H9 (cell line): ENCODE results near the gene ACSL4. TPM values are rescaled to one million over a fixed set of nuclear protein-coding genes. Genes with fewer than 3 reads are reported as not detected.

ENCODE experiments used
- DNase-seq: peaks from one replicate; pipeline ENCODE4 v3.0.0-alpha.2; 2017
- H2AFZ ChIP-seq: one replicate; pipeline ENCODE4 v1.6.1; 2013; ENCODE audit warnings: mild to moderate bottlenecking, low read length, control low read depth, moderate library complexity
- H2AK5ac ChIP-seq: 2 replicates; pipeline ENCODE4 v1.6.1; 2013; ENCODE audit warnings: low read length, control low read depth, mixed read lengths; ENCODE audit not compliant: insufficient read length
- H2BK120ac ChIP-seq: one replicate; pipeline ENCODE4 v1.6.1; 2013; ENCODE audit warnings: low read depth, mild to moderate bottlenecking, low read length, control low read depth, inconsistent platforms; ENCODE audit not compliant: poor library complexity, severe bottlenecking
- H2BK12ac ChIP-seq: 2 replicates; pipeline ENCODE4 v1.6.1; 2013; ENCODE audit warnings: low read length, control low read depth, mixed read lengths, low read depth; ENCODE audit not compliant: insufficient read length
- H2BK15ac ChIP-seq: 2 replicates; pipeline ENCODE4 v1.6.1; 2013; ENCODE audit warnings: low read depth, low read length, control low read depth
- H2BK20ac ChIP-seq: one replicate; pipeline ENCODE4 v1.6.1; 2013; ENCODE audit warnings: low read depth, mild to moderate bottlenecking, low read length, control low read depth, inconsistent platforms; ENCODE audit not compliant: poor library complexity, severe bottlenecking
- H2BK5ac ChIP-seq: 2 replicates; pipeline ENCODE4 v1.6.1; 2013; ENCODE audit warnings: low read length, control low read depth, mixed read lengths; ENCODE audit not compliant: insufficient read length
- H3K14ac ChIP-seq: 2 replicates; pipeline ENCODE4 v1.6.1; 2013; ENCODE audit warnings: low read length, control low read depth; ENCODE audit not compliant: insufficient read depth
- H3K18ac ChIP-seq: 2 replicates; pipeline ENCODE4 v1.6.1; 2013; ENCODE audit warnings: low read depth, mild to moderate bottlenecking, mixed read lengths, low read length, control low read depth; ENCODE audit not compliant: insufficient read length
- H3K23ac ChIP-seq: 2 replicates; pipeline ENCODE4 v1.6.1; 2013; ENCODE audit warnings: low read length, control low read depth, mixed read lengths, low read depth; ENCODE audit not compliant: insufficient read length
- H3K23me2 ChIP-seq: 2 replicates; pipeline ENCODE4 v1.6.1; 2013; ENCODE audit warnings: low read depth, mild to moderate bottlenecking, mixed read lengths, low read length, control low read depth; ENCODE audit not compliant: insufficient read length, poor library complexity, severe bottlenecking
- H3K27ac ChIP-seq: 2 replicates; pipeline ENCODE4 v1.5.1; 2013; ENCODE audit warnings: low read length, control low read depth, mixed read lengths, low read depth; ENCODE audit not compliant: insufficient read length
- H3K27me3 ChIP-seq: 2 replicates; pipeline ENCODE4 v1.6.1; 2013; ENCODE audit warnings: low read length, control low read depth, inconsistent platforms; ENCODE audit not compliant: insufficient read depth
- H3K4ac ChIP-seq: 2 replicates; pipeline ENCODE4 v1.6.1; 2013; ENCODE audit warnings: low read depth, mild to moderate bottlenecking, control low read depth, inconsistent platforms, low read length, moderate library complexity
- H3K4me1 ChIP-seq: 2 replicates; pipeline ENCODE4 v1.6.1; 2013; ENCODE audit warnings: low read length, control low read depth, inconsistent platforms; ENCODE audit not compliant: insufficient read depth
- H3K4me2 ChIP-seq: 2 replicates; pipeline ENCODE4 v1.6.1; 2013; ENCODE audit warnings: low read length, control low read depth, mixed read lengths; ENCODE audit not compliant: insufficient read length, insufficient read depth
- H3K56ac ChIP-seq: 2 replicates; pipeline ENCODE4 v1.6.1; 2013; ENCODE audit warnings: low read depth, mild to moderate bottlenecking, mixed read lengths, low read length, control low read depth; ENCODE audit not compliant: insufficient read length
- H3K79me1 ChIP-seq: 2 replicates; pipeline ENCODE4 v1.6.1; 2013; ENCODE audit warnings: low read depth, mild to moderate bottlenecking, moderate library complexity, low read length, control low read depth, inconsistent platforms; ENCODE audit not compliant: insufficient read depth, poor library complexity, severe bottlenecking
- H3K79me2 ChIP-seq: 2 replicates; pipeline ENCODE4 v1.6.1; 2013; ENCODE audit warnings: low read length, control low read depth, inconsistent platforms; ENCODE audit not compliant: insufficient read depth
- H3K9ac ChIP-seq: 2 replicates; pipeline ENCODE4 v1.6.1; 2013; ENCODE audit warnings: low read length, control low read depth, mixed read lengths; ENCODE audit not compliant: insufficient read length; ENCODE audit errors: extremely low read depth
- H3K9me3 ChIP-seq: one replicate; pipeline ENCODE4 v1.6.1; 2013; ENCODE audit warnings: low read depth, low read length, inconsistent platforms; ENCODE audit not compliant: control insufficient read depth
- H3T11ph ChIP-seq: one replicate; pipeline ENCODE4 v1.6.1; 2013; ENCODE audit warnings: mild to moderate bottlenecking, low read length, control low read depth, inconsistent platforms
- H4K20me1 ChIP-seq: one replicate; pipeline ENCODE4 v1.6.1; 2013; ENCODE audit not compliant: control insufficient read depth, insufficient read length, insufficient read depth
- H4K5ac ChIP-seq: 2 replicates; pipeline ENCODE4 v1.6.1; 2013; ENCODE audit warnings: low read depth, mild to moderate bottlenecking, mixed read lengths, low read length, control low read depth; ENCODE audit not compliant: insufficient read length
- H4K8ac ChIP-seq: replicated peaks from 2 replicates; pipeline ENCODE4 v1.6.1; 2013; ENCODE audit warnings: low read length, control low read depth, mixed read lengths, low read depth; ENCODE audit not compliant: insufficient read length
- H4K91ac ChIP-seq: 2 replicates; pipeline ENCODE4 v1.6.1; 2013; ENCODE audit warnings: low read depth, mild to moderate bottlenecking, moderate library complexity, mixed read lengths, low read length, control low read depth; ENCODE audit not compliant: insufficient read length
- H3K27ac Mint-ChIP-seq, 3 experiments: 2 replicates in 2 of 3; 3 replicates in 1 of 3; pipeline ENCODE4 v1.8.0; 2020 to 2021; ENCODE audit warnings: mixed read lengths in 3 of 3, mild to moderate bottlenecking in 1 of 3, moderate library complexity in 1 of 3
- H3K27me3 Mint-ChIP-seq: 2 replicates; pipeline ENCODE4 v1.8.0; 2021; ENCODE audit warnings: low read depth, mild to moderate bottlenecking, moderate library complexity, mixed read lengths
- H3K36me3 Mint-ChIP-seq, 3 experiments: 2 replicates in 2 of 3; 3 replicates in 1 of 3; pipeline ENCODE4 v1.8.0; 2020 to 2021; ENCODE audit warnings: low read depth in 3 of 3, mixed read lengths in 3 of 3; ENCODE audit not compliant: insufficient read depth in 1 of 3
- H3K4me1 Mint-ChIP-seq, 2 experiments: 2 replicates each; pipeline ENCODE4 v1.8.0; 2020; ENCODE audit warnings: mixed read lengths in 2 of 2
- H3K4me3 Mint-ChIP-seq, 2 experiments: 2 replicates in 1 of 2; 3 replicates in 1 of 2; pipeline ENCODE4 v1.8.0; 2020 to 2021; ENCODE audit warnings: mild to moderate bottlenecking in 2 of 2, mixed read lengths in 2 of 2, moderate library complexity in 1 of 2
- H3K9me3 Mint-ChIP-seq, 2 experiments: 2 replicates in 1 of 2; 3 replicates in 1 of 2; pipeline ENCODE4 v1.8.0; 2020; ENCODE audit warnings: mild to moderate bottlenecking in 2 of 2, mixed read lengths in 2 of 2, moderate library complexity in 1 of 2
- total RNA-seq: library from RNA; stranded (reverse); gene quantifications from 2 replicates; pipeline ENCODE4 v1.2.1, GENCODE V29; 2021
- TF ChIP-seq, protein P1 (sequence below): fragments of 200-600 bp; sonication (generic); conservative IDR thresholded peaks from 3 replicates; pipeline ENCODE4 v1.8.0; 2021; ENCODE audit warnings: antibody characterized with exemption, mild to moderate bottlenecking

ACSL4 gene
- total RNA-seq, 1 experiment from 2014 or later = 41.6 TPM

DNA sequence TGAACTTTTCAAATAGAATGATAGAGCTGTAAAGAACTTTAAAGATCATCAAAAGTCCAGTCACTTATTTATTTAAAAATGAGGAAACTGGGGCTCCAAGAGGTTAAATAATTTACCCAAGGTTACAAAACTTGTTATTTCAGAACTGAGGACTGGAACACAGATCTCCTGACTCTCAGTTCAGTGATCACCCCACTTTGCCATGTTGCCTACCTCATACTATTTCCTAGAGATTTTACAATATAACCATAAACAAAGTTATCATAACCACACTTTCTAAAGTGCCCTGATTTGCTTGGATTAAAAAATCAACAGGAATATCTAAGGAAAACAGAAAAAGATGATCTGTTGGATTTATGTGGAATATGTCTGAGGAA is 7.4 kb upstream of the ACSL4 start:
- no peak overlapping the region for H2BK20ac ChIP-seq
- no peak overlapping the region for H2AK5ac ChIP-seq
- no peak overlapping the region for H2BK120ac ChIP-seq
- no peak for DNase-seq
- H3K14ac ChIP-seq = no peak overlapping the region
- H3K23ac ChIP-seq = no peak overlapping the region
- no peak overlapping the region for H2BK5ac ChIP-seq
- TF ChIP-seq, protein P1, sequence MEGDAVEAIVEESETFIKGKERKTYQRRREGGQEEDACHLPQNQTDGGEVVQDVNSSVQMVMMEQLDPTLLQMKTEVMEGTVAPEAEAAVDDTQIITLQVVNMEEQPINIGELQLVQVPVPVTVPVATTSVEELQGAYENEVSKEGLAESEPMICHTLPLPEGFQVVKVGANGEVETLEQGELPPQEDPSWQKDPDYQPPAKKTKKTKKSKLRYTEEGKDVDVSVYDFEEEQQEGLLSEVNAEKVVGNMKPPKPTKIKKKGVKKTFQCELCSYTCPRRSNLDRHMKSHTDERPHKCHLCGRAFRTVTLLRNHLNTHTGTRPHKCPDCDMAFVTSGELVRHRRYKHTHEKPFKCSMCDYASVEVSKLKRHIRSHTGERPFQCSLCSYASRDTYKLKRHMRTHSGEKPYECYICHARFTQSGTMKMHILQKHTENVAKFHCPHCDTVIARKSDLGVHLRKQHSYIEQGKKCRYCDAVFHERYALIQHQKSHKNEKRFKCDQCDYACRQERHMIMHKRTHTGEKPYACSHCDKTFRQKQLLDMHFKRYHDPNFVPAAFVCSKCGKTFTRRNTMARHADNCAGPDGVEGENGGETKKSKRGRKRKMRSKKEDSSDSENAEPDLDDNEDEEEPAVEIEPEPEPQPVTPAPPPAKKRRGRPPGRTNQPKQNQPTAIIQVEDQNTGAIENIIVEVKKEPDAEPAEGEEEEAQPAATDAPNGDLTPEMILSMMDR = no peak
- no peaks in the 10 kb centered on the region for H3K4me1 ChIP-seq
- H3K27ac Mint-ChIP-seq = no peak overlapping the region
- no peak overlapping the region for H3K9ac ChIP-seq
- H2BK15ac ChIP-seq = no peak overlapping the region
- H3K9me3 Mint-ChIP-seq = no peaks in the 10 kb centered on the region
- H3K4me1 Mint-ChIP-seq = no peaks in the 10 kb centered on the region
- no peak overlapping the region for H3K4me2 ChIP-seq
- H3K79me1 ChIP-seq = no peaks in the 10 kb centered on the region
- no peak overlapping the region for H3K4me3 Mint-ChIP-seq
- H3K9me3 ChIP-seq = no peaks in the 10 kb centered on the region
- no peak overlapping the region for H2AFZ ChIP-seq
- 0 out of 2 replicates have a peak, but pooled peaks cover 2% of the 10 kb centered on the region for H3K27me3 Mint-ChIP-seq
- H3K36me3 Mint-ChIP-seq = no peaks in the 10 kb centered on the region
- no peaks in the 10 kb centered on the region for H3K79me2 ChIP-seq
- H2BK12ac ChIP-seq = no peak overlapping the region
- no peaks in the 10 kb centered on the region for H3K27me3 ChIP-seq
- H3K27ac ChIP-seq = no peak overlapping the region
- H4K5ac ChIP-seq = no peak overlapping the region
- H4K8ac ChIP-seq = no peak overlapping the region
- H3K56ac ChIP-seq = no peak overlapping the region
- H3K18ac ChIP-seq = no peak overlapping the region
- no peak overlapping the region for H3K4ac ChIP-seq
- no peaks in the 10 kb centered on the region for H3K23me2 ChIP-seq
- no peak overlapping the region for H4K91ac ChIP-seq
- no peak overlapping the region for H3T11ph ChIP-seq
- H4K20me1 ChIP-seq = no peaks in the 10 kb centered on the region
